CD4-positive, alpha-beta memory T cell (primary cell): Measurements from ENCODE around the gene PSME3IP1. TPM values are rescaled to one million over a fixed set of nuclear protein-coding genes. Genes with fewer than 3 reads are reported as not detected.

Experiments
- CTCF ChIA-PET: fragments of 350-600 bp; sonication (Branson Sonifier 250); formaldehyde crosslinking; loops from one replicate; lab custom pipeline; 2021; ENCODE audit warnings: inconsistent platforms; ENCODE audit not compliant: partially characterized antibody; lab: Charles Lee
- POLR2A ChIA-PET: fragments of 350-600 bp; sonication (Branson Sonifier 250); formaldehyde crosslinking; loops from one replicate; lab custom pipeline; 2021; ENCODE audit not compliant: partially characterized antibody; lab: Charles Lee
- DNase-seq, 5 donors: peaks; one replicate each; pipeline versions ENCODE4 v3.0.0 to v3.0.0-alpha.2; 2020 to 2022; ENCODE audit warnings: mixed read lengths in 1 of 5
- H3K27ac ChIP-seq: one replicate; pipeline ENCODE4 v1.7.0; 2013; ENCODE audit warnings: low read depth, low read length
- H3K27me3 ChIP-seq: 2 replicates; pipeline ENCODE4 v1.7.0; 2013; ENCODE audit warnings: mild to moderate bottlenecking, low read length, moderate library complexity; ENCODE audit not compliant: insufficient read depth
- H3K36me3 ChIP-seq: 2 replicates; pipeline ENCODE4 v1.7.0; 2013; ENCODE audit warnings: mild to moderate bottlenecking, low read length, moderate library complexity; ENCODE audit not compliant: insufficient read depth
- H3K4me1 ChIP-seq: 2 replicates; pipeline ENCODE4 v1.7.0; 2013; ENCODE audit warnings: mild to moderate bottlenecking, low read length, moderate library complexity; ENCODE audit not compliant: insufficient read depth
- H3K4me3 ChIP-seq, 2 donors: one replicate each; pipeline ENCODE4 v1.7.0; 2013; ENCODE audit warnings: low read length in 2 of 2, mild to moderate bottlenecking in 1 of 2
- H3K9me3 ChIP-seq, 2 donors: one replicate each; pipeline ENCODE4 v1.7.0; 2013; ENCODE audit warnings: low read length in 2 of 2, control low read depth in 1 of 2; ENCODE audit not compliant: control insufficient read depth in 1 of 2
- H3K27ac Mint-ChIP-seq, 7 donors: one replicate each; pipeline ENCODE4 v1.8.0; 2020 to 2021; ENCODE audit warnings: mixed read lengths in 7 of 7, mild to moderate bottlenecking in 6 of 7, inconsistent platforms in 3 of 7, moderate library complexity in 3 of 7
- H3K27me3 Mint-ChIP-seq, 2 donors: one replicate each; pipeline ENCODE4 v1.8.0; 2020 to 2021; ENCODE audit warnings: mixed read lengths in 2 of 2
- H3K36me3 Mint-ChIP-seq, 2 donors: one replicate each; pipeline ENCODE4 v1.8.0; 2020 to 2021; ENCODE audit warnings: mixed read lengths in 2 of 2, inconsistent platforms in 1 of 2, mild to moderate bottlenecking in 1 of 2
- H3K4me1 Mint-ChIP-seq, 4 donors: one replicate each; pipeline ENCODE4 v1.8.0; 2020 to 2021; ENCODE audit warnings: mixed read lengths in 4 of 4, mild to moderate bottlenecking in 1 of 4
- H3K4me3 Mint-ChIP-seq, 8 donors: one replicate each; pipeline ENCODE4 v1.8.0; 2020 to 2021; ENCODE audit warnings: mixed read lengths in 8 of 8, mild to moderate bottlenecking in 7 of 8, moderate library complexity in 6 of 8, inconsistent platforms in 3 of 8
- H3K9me3 Mint-ChIP-seq, 8 donors: one replicate each; pipeline ENCODE4 v1.8.0; 2020 to 2021; ENCODE audit warnings: mixed read lengths in 8 of 8, mild to moderate bottlenecking in 5 of 8, inconsistent platforms in 3 of 8, moderate library complexity in 1 of 8
- intact Hi-C: fragments of 100-400 bp; cut with micrococcal nuclease; formaldehyde crosslinking; loops from one replicate; pipeline ENCODE4 v1.15.1; 2023
- polyA plus RNA-seq, 2 donors: library from polyadenylated mRNA; unstranded; fragments of 300-500 nt; fragmentation: Illumina TruSeq; gene quantifications; one replicate each; pipeline ENCODE4 v1.2.3, GENCODE V29; 2021
- total RNA-seq, 2 experiments: library from RNA; stranded (reverse); gene quantifications; one replicate each; pipeline ENCODE4 v1.2.3, GENCODE V29; 2021

Gene PSME3IP1
- total and polyA plus RNA-seq, 4 experiments from 2014 or later, result 59.9 to 157 (median 106) TPM

DNA sequence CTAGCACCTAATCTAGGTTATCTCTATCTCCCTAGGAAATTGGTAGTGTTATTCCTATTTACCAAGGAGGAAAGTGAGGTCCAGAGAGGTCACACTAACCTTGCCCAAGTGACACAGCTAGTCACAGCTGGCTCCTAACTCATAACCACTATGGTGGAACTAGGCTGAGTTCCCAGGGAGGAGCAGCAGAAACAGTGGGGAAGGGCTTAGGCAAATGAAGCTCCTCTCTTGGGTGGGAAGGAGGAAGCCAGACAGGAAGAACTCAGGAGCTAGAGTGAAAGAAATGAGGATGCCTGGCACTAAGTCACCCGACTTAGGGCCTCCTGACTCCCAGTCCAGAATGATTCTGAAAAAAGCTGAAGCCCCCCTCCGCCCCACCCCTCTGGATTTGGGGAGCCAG lies 34.5 kb downstream of the PSME3IP1 start:
- Histone ChIP-seq H3K27ac (no peak overlapping the region), H3K9me3 (no peaks in the 10 kb centered on the region), H3K27me3 (no peaks in the 10 kb centered on the region), H3K4me1 (no peaks in the 10 kb centered on the region), H3K36me3 (peaks cover 11% of the 10 kb centered on the region), H3K4me3 (no peak overlapping the region)
- H3K4me3 Mint-ChIP-seq, result no peak overlapping the region
- intact Hi-C loops, result no loop called here
- ChIA-PET POLR2A (interaction anchor here (1.4 to 2.4 kb wide), 2 partner anchors 9 to 30 kb away, joined by 4 to 6 read pairs; no protein-coding TSS in a partner anchor), CTCF (interaction anchor here (1.0 to 3.2 kb wide), 4 partner anchors 10 to 67 kb away, joined by 3 to 16 read pairs (median 4); partner anchors contain the start of gene CPNE2)
- no peak for DNase-seq
- no peaks in the 10 kb centered on the region for H3K27me3 Mint-ChIP-seq
- no peak overlapping the region for H3K27ac Mint-ChIP-seq
- H3K36me3 Mint-ChIP-seq, result peaks cover 37 to 46% of the 10 kb centered on the region in 2 donors
- peaks cover 6 to 20% (median 12%) of the 10 kb centered on the region in 4 donors for H3K4me1 Mint-ChIP-seq
- no peaks in the 10 kb centered on the region for H3K9me3 Mint-ChIP-seq

DNA sequence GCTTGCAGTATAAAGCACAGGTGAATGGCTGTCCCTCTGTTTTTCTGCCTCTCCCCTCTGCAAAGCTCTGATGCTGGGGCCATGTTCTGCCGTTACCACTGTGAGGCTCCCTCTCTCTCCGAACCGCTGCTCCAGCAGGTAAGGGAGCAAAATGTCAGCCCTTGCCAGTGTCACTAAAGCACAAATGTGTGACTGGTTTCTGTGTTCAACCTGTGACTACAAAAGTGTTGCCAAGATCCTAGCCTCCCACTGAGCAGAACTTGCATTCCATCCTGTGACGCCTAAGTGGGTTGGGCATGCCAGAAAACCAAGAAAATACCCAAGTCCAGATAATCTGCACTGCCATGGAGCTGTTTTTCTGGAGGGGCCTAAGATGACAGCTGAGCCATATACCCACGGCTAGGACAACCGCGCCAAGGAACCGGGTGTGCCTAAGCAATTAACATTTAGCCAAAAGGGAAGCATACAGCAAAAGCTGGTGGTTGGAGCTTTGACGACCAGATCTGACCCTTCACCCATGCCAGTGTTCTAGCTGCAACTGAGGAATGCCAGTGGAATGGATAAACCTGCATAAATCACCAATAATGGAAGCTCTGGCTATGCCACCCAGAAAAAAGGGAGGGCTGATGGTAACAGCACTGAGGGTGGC lies 35.0 kb downstream of the PSME3IP1 start:
- Mint-ChIP-seq H3K4me1 (peaks cover 5 to 15% (median 7%) of the 10 kb centered on the region in 4 donors), H3K27ac (no peak overlapping the region), H3K36me3 (peaks cover 31 to 40% of the 10 kb centered on the region in 2 donors), H3K27me3 (no peaks in the 10 kb centered on the region), H3K9me3 (no peaks in the 10 kb centered on the region), H3K4me3 (no peak overlapping the region)
- no peak for DNase-seq
- Histone ChIP-seq H3K27ac (no peak overlapping the region), H3K4me3 (no peak overlapping the region), H3K36me3 (peaks cover 11% of the 10 kb centered on the region), H3K9me3 (no peaks in the 10 kb centered on the region), H3K27me3 (no peaks in the 10 kb centered on the region), H3K4me1 (no peaks in the 10 kb centered on the region)
- intact Hi-C loops, result no loop called here
- ChIA-PET POLR2A (interaction anchor here (1.1 kb wide), 1 partner anchor 57 kb away, joined by 3 read pairs; no protein-coding TSS in a partner anchor), CTCF (interaction anchor here (1.1 to 3.2 kb wide), 2 partner anchors 58 to 67 kb away, joined by 3 to 16 read pairs; partner anchors contain the start of gene CPNE2)

DNA sequence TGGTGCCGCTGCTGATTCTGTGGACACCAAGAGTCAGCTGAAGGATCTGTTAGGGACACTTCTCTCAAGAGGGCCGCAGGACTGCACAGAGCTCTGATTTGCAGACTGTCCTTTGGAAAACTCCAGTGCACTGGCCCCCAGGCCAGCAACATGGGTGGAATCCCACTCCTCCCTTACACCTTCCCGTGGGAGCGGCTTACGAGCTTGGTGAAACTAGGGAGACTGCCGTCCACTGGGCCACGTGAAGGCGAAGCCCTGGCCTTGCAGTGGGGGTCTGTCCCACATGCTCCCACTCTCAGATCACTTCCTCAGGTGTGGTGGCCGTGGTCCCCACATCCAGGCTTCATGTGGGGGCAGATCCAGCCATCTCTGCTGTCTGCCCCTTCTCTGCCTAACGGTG lies 36.4 kb downstream of the PSME3IP1 start:
- Histone ChIP-seq H3K27ac (no peak overlapping the region), H3K4me1 (no peaks in the 10 kb centered on the region), H3K4me3 (no peak overlapping the region), H3K36me3 (peaks cover 10% of the 10 kb centered on the region), H3K27me3 (no peaks in the 10 kb centered on the region), H3K9me3 (no peaks in the 10 kb centered on the region)
- no peak for DNase-seq
- H3K27ac Mint-ChIP-seq, result peak overlapping the region in 1 of 7 donors; percentile 31
- no peak overlapping the region for H3K4me3 Mint-ChIP-seq
- H3K36me3 Mint-ChIP-seq, result peaks cover 25 to 33% of the 10 kb centered on the region in 2 donors
- H3K4me1 Mint-ChIP-seq, result peaks cover 5 to 15% (median 11%) of the 10 kb centered on the region in 4 donors
- H3K9me3 Mint-ChIP-seq, result no peaks in the 10 kb centered on the region
- no peaks in the 10 kb centered on the region for H3K27me3 Mint-ChIP-seq
- POLR2A ChIA-PET, result interaction anchor here (1.0 kb wide), 1 partner anchor 15 kb away, joined by 4 read pairs; no protein-coding TSS in a partner anchor
- CTCF ChIA-PET, result no interaction called here
- intact Hi-C loops, result no loop called here

DNA sequence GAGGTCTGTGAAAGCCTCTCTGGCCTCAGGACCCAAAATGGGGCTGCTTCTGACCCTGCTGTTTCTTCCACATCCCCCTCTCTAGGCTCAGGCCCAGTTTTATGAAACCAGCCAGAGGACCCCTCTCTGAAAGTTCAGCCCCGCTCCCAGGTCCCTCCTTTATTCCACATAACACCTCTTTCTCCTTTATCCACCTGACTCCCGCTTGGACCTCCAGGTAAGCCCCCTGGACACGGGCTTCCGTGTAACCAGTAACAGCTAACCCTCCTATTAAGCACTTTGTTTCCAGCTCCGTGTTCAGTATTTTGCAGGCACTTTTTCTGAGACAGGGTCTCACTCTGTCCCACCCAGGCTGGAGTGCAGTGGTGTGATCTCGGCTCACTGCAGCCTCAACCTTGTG lies 37.4 kb downstream of the PSME3IP1 start:
- Histone ChIP-seq H3K4me3 (no peak overlapping the region), H3K9me3 (no peaks in the 10 kb centered on the region), H3K27me3 (no peaks in the 10 kb centered on the region), H3K27ac (no peak overlapping the region), H3K4me1 (peaks cover 4% of the 10 kb centered on the region), H3K36me3 (peaks cover under 1% of the 10 kb centered on the region)
- POLR2A ChIA-PET, result no interaction called here
- Mint-ChIP-seq H3K4me1 (peaks cover 5 to 22% (median 15%) of the 10 kb centered on the region in 4 donors), H3K27me3 (no peaks in the 10 kb centered on the region), H3K27ac (peak overlapping the region in 3 of 7 donors; percentile 18 to 51 (median 46)), H3K9me3 (no peaks in the 10 kb centered on the region), H3K4me3 (no peak overlapping the region), H3K36me3 (peaks cover 16 to 24% of the 10 kb centered on the region in 2 donors)
- no peak for DNase-seq
- intact Hi-C loops, result no loop called here
- CTCF ChIA-PET, result interaction anchor here (0.7 kb wide), 1 partner anchor 11 kb away, joined by 3 read pairs; no protein-coding TSS in a partner anchor

DNA sequence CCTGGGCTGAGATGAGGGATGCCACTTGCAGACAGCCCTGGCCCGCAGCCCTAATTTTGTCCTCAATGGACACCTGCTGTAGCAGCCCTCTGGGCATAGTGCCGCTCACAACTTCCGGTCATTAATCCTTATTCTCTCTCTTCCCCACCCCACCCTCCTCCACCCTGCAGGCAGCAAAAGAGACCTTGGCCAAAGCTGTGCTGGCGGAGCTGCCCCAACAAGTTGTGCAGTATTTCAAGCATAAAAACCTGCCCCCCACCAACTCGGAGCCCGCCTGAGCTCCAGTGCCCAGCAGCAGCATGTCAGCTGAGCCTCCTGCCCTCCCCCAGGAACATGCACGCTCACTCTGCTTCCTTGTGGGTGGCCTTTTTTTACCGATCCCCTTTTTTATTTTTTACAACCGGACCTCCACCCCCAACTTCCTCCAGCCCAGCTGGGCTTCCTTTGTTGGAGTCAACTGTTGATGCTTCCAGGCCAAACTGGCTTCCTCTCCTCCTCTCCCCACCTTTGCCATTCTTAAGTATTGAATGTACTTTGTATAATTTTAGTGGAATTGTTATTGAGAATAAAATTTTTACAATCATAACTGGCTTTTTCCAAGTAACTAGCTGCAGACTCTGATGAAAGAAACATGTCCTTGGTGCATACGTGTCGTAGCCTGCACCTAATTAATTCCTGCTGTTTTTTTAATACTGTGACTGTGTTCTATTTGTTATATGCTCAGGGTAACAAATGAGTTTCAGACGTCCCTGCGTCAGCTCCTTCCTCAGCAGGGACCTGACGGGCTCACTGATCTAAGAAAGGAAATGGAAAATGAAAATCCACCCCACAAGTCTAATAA lies 38.2 kb downstream of the PSME3IP1 start:
- DNase-seq, result no peak
- peaks cover 13% of the 10 kb centered on the region for H3K4me1 ChIP-seq
- no peaks in the 10 kb centered on the region for H3K27me3 ChIP-seq
- intact Hi-C loops, result no loop called here
- Mint-ChIP-seq H3K4me3 (no peak overlapping the region), H3K36me3 (peaks cover 7 to 15% of the 10 kb centered on the region in 2 donors), H3K9me3 (no peaks in the 10 kb centered on the region), H3K4me1 (peaks cover 7 to 30% (median 16%) of the 10 kb centered on the region in 4 donors), H3K27ac (peak overlapping the region in 1 of 7 donors; percentile 16), H3K27me3 (no peaks in the 10 kb centered on the region)
- CTCF ChIA-PET, result no interaction called here
- no peaks in the 10 kb centered on the region for H3K9me3 ChIP-seq
- no peak overlapping the region for H3K4me3 ChIP-seq
- no peak overlapping the region for H3K27ac ChIP-seq
- POLR2A ChIA-PET, result no interaction called here
- H3K36me3 ChIP-seq, result no peaks in the 10 kb centered on the region

DNA sequence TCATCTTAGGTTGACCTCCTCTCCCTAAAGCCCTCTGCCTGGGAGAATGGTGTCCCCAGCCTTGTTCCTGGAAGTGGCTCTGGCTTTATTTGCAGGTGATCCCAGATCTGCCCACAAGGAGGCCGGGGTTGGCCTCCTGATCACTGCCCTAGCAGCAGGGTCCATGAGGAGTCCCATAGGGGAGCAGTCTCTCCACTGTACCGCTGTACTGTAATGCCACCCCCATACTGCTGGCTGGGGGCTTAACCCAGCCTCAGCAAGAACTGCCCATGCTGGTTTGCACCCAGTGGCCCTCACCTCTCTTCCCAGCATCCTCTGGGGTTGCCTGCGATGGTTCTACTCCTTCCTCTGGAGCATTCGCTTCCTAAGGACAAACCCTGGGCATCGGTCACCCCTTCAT lies 39.1 kb downstream of the PSME3IP1 start:
- Mint-ChIP-seq H3K27ac (no peak overlapping the region), H3K36me3 (peaks cover 0 to 7% of the 10 kb centered on the region in 2 donors), H3K4me3 (no peak overlapping the region), H3K4me1 (peaks cover 10 to 30% (median 21%) of the 10 kb centered on the region in 4 donors), H3K9me3 (no peaks in the 10 kb centered on the region), H3K27me3 (no peaks in the 10 kb centered on the region)
- no peak overlapping the region for H3K4me3 ChIP-seq
- DNase-seq, result no peak
- no peaks in the 10 kb centered on the region for H3K9me3 ChIP-seq
- H3K36me3 ChIP-seq, result no peaks in the 10 kb centered on the region
- intact Hi-C loops, result no loop called here
- H3K27me3 ChIP-seq, result no peaks in the 10 kb centered on the region
- H3K27ac ChIP-seq, result no peak overlapping the region
- CTCF ChIA-PET, result no interaction called here
- POLR2A ChIA-PET, result no interaction called here
- peaks cover 21% of the 10 kb centered on the region for H3K4me1 ChIP-seq
